ENCODE measurements around the gene BRD4.
"Not testable (repeated sequence)": the region's sequence is repeated elsewhere in the genome, so short reads cannot be mapped to it uniquely, and the experiment has no call there.

BRD4 gene

DNA sequence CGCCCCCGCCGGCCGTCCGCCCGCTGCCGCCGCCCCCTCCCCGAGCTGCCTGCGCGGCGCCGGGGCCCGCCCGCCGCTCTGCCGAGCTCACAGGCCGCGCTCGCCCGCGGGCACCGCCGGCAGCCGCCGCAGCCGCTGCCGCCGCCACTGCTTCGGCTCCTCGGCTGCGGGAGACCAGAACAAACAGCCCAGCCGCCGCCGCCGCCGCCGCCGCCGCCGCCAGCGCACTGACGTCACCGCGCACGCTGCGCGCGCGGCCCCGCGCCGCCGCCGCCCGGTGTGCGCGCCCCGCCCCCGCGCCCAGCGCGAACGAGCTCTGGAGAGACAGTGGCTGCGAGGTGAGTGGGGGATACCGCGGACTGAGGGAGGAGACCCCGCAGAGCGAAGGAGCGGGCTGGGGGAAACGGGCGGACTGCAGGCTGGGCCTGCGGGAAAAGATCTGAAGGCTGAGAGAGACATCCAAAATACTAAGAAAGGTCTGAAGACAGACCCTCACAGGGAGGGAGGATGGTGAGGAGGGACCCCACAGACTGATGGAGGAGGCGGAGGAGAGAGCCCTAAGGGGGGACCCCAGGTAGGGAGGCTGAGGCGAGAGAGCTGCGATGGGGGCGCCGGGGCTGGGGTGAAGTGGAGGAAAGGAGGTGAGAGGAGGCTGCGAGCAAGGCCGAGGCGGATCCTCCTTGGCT lies at the start of gene BRD4:
BRD4 (minus strand) TSS at position 229 of the 686 bp plus-strand sequence. CDS start 59,440 bp downstream, outside the sequence.
- DNase-seq: no peak

DNA sequence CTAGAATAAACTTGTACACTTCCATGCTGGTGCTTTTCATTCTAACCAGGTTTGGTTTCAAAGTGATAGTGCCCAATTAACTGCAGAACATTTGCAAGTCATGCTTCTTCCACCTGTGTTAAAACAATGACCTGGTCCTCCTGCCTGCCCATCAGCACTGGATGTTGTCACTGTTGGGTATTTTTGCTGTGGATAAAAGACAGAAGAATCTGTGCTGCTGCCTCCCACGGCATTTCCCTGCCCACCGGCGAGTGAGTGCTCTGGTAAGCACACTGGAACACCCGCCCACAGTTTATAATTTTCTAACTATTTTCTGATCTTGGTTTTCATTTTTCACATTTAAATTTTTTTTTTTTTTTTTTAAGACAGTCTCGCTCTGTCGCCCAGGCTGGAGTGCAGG lies 49.5 kb upstream of the BRD4 start:
- DNase-seq: no peak

DNA sequence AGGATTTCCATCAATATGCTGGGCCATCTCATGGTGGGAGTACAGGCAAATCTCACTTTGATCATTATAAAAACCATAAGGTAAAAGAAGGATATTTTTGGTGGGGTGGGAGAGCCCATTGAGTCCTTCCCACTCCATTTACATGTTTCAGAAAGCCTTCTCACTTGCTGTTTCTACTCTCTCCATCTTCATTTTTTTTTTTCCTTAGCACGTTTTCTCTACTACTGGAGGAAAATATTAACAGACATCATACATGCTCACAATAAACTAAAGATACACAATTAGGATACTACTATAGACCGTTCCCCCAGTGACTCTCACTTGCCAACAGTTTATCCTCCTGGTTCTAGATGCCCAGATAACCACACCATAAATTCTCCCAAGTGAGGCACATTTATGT lies 49.1 kb upstream of the BRD4 start:
- DNase-seq: no peak

DNA sequence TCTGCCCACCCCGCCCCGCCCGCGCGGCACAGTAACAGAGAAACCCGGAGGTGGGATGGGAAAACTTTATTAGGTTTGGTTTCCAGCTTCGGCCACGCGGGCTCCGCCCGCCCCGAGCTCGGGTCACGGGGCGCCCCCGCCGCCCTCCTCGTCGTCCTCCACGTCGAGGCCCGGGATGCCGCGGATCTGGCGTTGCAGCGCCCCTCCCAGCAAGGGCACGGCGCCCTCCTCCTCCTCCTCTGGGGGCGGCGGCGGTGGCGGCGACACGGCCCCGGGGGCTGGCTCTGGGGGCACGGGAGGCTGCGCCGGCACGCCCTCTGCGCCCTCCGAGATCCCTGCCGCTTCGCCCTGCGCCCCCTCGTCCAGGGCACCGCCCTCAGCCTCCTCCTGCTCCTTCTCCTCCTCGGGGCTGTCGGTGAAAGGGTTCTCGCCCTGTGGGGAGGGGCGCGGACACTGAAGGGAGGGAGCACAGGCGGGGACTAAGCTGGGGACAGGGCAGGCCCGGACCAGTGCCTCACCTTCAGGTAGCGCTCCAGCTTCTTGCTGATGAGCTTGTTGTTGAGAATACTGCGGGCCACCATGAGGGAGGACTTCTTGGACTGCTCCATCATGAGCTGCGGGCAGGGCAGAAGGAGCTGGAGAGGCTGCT lies 47.8 kb upstream of the BRD4 start:
- DNase-seq: no peak

DNA sequence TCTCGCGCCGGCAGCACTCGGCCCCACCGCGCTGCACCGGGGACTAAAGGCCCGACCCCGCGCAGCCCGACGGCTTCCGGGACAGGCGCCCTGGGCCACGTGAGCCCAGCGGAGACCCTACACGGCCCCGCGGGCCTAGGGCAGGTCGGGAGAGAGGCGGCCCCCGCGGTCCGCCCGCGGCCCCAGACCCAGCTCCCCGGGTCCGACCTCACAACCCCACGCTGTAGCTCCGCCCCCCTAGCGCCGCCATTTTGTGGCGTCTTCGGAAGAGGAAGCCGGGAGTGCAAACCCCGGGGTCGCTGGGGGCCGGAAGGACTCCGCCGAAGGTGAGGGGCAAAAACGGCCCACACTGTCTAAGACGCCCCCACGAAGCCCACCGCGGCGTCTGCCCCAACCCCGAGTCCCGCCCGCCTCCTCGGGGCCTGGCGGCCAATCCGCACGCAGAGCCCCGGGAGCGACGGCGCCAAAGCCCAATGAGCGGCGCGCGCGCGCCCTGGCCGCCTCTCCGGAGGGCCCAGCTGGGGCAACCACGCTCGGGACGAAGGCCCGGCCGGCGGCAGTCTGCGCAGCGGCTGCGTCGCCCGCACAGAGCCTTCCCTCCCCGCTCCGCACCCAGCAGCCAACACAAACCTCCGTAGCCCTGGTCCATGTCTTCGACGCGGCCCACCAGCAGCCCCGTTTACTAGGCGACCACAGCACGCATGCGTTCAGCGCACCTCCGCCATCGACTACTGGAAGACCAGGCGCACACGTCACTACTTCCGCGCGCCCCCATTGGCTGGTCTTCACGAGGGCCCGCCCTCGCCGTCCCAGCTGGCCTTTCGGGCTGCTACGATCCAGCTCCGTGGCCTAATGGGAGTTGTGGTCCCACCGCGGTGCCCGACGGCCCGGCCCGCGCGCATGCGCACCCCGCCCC lies 47.0 kb upstream of the BRD4 start, which contains the start of gene AKAP8:
AKAP8 (minus strand) TSS at position 705 of the 916 bp plus-strand sequence; CDS start at position 649, 56 bp downstream.
- DNase-seq: peak; percentile 84 to 95

DNA sequence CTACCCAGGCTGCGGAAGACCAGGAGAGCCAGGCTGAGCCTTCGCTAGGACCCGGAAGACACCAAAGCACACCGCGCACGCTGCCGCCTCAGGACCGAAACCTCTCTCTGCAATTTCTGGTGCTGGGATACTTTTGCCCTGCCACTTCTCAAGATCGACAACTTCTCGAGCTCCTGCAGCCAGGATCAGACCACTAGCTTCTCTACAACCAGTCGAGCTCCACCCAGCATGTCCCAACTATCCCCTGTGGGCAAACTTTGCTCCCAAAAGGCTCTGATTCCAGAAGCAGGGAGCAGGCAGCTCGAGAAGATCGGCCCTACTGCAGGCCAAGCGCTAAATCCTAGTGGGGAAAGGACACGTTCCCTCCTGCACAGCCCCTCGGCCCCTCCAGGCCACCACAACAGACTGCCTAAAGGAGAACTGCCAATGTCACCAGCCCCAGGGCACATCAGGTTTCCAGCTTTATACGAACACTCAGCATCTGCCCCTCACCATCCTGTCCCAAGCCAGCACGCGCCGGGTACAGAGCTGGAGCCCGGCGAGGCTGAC lies 46.3 kb upstream of the BRD4 start:
- no peak for DNase-seq

DNA sequence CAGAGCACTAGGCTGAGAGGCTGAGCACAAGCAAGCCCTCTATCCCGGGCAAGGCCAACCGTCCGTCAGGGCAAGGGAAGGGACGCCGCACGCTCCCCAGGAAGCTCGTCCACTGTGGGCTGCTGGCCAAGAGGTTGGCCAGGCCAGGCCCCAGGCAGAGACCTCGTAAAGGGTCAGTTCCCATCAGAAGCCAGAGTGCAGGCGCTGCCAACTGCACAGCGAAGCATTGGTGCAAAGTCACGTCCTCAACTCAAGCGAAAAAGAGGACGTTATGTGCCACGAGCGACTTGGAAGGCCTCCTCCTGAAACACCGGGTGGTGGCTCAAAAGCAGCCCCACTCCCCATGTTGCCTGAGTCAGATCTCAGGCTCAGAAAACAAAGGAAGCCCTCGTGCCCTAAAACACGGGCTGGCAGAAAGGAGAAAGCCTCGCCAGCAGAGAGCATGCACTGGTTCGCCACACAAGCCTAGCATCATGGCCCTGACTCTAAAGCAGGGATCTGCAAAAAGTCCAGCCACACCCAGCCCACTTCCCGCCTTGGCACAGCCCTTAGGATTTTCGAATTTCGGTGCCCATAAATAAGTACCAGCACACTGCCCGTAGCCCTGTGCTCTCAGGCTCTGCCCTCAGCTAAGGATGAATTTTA lies 42.6 kb upstream of the BRD4 start:
- DNase-seq: peak in 1 of 2 experiments; percentile 2

DNA sequence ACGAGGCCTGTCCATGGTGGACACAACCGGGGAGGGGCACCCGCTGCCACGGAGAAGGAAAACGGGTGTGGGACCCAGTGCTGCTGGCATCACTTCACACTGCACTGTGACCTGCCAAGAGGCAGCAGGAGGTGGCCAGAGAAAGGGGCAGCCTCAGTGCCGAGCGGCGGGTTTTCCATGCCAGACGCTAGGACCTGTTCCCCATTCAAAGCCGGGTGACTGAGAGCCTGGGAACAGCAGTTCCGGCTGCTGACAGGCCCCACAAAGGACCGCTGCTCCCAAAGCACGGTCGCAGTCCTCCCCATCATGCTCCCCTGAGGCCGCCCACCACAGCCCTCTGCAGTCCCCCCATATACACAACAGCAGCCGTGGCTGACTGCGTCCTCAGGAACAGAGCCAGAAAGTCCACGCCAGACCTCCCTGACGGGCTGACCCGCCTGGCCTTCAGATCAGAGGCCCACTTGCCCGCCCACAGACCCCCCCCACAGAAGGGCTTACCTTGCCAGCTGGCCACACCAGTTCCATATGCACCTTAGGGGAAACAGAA lies 41.8 kb upstream of the BRD4 start:
- no peak for DNase-seq

DNA sequence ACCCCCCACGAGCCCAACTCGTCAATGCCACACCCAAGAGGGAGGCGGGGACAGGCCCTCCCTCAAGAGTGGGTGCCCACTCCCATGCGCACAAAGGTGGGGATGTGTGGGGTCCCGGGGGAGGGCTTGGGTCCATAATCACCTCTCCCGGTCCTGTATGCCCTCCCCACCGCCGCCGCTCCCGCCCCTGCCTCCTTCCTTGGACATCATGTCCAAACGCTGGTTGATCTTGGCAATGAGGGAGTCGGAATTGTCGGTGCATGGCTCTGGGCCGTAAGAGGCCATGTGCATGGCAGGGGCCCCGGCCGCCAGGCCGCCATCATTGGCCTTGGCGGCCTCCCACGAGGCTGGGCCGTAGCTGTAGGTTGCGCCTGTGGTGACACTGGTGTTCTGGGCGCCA lies 41.3 kb upstream of the BRD4 start:
- DNase-seq: no peak

DNA sequence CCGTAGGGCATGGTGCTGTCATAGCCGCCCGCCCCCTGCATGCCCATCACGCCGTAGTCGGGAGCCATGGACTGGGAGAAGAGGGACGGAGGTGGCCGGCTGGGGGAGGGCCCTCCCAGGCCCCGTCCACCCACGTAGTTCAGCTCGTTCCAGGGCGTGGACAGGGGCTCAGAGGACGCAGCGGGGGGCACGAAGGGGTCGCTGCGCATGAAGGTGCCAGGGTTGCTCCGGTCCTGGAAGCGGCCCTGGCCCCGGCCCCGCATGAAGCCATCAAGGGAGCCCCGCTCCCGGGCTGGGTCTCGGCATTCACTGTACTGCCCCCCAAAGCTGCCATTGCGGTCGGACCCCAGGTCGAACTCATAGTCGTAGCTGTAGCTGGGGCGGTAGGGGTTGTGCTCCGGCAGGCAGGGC lies 40.6 kb upstream of the BRD4 start:
- no peak for DNase-seq

DNA sequence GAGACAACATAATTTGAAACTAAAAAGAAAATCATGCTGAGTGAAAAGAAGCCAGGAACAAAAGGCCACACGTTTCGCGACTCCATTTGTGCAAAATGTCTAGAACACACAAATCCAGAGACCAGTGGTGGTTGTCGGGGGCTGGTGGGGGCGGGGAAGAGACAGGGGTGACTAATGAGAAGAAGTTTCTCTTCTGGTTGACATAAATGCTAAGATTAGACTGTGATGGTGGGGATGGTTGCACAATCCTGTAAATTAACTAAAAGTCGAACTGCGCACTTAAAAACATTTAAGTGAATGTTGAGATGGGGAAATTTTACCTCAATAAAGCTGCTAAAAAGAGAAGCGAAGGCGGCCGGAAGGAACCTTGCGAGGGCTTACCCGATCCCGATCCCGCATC lies 40.1 kb upstream of the BRD4 start:
- DNase-seq: no peak

DNA sequence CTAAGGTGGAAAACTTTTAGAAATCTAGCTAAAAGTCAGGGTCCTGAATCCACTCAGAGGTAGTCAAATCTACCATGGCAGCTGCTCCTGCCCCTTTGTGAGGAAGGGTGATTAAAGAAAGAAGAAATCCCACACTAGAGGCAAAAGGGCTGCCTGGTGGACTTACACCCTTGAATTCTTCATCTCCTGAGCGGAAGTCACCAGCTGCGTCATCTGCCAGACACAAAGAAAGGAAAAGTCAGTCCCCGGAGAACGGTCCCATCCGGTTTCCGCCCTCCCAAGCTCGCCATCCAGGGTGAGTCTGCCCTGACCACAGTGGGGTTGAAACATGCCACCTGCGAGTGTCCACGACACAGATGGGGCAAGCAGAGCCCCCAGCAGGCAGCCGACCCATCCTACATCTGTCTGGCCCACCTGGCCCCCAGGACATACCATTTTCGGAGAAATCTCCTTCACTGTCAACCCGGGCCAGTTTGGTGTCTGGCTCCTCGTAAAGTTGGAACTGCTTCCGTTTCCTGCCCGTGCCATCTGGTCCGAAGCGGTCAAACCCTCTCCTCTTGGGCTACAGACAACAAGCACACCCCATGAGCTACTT lies 39.5 kb upstream of the BRD4 start:
- no peak for DNase-seq

DNA sequence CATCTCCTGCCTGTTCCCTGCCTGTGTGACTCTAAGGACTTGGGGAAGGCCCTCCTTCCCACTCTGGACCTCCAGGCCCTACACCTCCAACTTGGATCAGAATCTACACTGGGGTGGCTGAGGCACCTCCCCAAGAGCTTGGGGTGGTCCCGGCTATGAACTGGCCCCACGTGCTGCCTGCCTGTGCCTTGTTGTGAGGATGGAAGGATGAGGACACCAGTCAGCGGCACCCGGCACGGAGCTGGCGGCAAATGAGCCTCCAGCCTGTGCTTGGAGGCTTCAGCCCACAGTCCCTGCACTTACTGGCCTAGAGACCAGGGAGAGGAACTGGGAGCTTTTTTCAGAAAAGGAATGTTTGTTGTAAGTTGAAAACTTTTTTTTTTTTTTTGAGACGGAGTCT lies 38.8 kb upstream of the BRD4 start:
- no peak for DNase-seq

DNA sequence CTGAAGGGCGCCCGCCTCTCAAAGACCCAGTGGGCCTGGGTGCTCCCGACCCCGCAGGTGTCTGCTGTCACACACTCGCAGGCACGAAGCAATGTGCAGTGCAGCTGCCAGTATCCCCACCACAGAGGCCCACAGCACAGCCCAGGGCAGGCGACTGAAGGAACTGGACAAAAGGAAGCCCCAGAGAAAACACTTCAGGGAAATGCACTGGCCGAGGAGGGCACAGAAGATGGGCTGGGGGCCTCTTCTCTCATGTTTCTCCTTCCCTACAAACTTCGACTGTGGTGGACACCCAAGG lies 37.2 kb upstream of the BRD4 start:
- no peak for DNase-seq

DNA sequence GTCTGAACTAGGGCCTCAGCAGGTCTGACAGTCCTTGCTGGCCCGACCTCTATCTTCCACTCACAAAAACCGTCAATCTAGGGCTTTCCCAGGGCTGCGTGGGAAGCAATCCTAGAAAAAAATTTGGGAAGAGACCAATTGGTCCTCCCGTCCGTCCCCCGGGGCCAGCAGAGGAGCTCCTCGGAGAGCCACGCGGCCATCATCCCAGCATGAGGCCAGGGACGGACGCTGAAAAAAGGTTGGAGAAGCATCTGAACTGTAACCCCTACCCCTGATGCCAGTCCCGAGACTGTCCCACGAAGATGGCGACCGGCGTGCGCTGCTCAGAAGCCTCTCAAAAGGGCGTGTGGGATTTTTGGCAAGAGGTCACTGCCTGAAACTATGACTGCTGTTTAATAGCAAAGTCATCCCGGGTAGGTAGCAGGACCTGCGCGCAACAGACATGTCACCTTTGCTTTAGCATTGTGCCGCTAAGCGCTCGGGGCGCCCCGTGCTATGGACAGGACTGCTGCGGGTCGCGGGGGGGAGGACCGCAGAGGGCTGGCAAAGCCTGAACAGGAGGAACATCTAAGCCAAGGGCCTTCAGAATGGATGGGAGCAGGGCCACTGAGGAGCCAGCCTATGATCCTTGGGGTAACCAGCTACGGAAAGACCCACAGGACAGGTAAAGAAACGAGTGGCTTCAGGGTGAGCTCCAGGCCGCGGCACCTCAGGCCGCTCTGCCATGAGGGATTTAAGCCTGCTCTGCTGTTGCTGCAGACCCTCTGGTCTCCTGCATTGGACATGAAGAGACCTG lies 36.7 kb upstream of the BRD4 start:
- DNase-seq: no peak

DNA sequence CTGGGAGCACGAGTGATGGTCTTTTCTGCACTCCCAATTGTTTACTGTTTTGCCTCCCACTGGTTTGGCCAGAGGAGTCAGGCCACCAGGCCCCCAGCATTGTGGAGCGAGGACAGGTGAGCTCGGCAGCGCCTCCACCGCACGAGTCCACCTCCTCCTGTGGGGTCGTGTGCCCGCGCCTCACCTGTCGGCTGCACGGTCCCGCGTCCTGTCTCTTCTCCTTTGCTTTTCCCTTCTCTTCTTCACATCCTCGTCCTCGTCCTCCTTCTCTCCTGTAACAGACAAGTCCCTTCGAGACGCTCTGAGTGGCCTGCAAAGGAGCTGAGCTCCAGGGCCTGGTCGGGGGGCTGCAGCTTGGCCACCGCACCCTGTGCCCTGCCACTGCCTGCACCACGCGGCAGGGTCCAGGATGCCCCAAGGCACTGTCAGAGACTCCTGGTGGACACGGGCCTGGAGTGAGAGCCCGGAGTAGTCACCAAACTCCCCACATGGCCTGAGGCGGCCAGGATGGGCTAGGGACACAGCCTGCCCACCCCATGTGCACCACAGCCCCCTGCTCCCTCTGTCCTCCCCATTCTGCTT lies 35.8 kb upstream of the BRD4 start:
- no peak for DNase-seq

DNA sequence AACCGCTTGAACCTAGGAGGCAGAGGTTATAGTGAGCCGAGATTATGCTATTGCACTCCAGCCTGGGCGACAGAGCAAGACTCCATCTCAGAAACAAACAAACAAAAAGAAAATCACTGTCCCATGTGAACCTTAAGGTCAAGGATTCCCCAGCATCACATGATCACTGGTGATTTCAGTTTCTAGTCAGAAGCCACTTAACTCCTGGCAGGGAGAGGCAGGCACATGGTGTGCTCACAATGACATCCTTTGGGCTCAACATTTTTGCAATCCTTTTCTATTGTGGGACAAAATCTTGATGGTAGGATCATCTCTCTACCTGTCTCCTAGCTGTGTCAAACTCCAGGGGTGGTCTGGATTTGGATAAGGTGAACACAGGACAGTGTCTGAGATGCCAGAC lies 35.1 kb upstream of the BRD4 start:
- no peak for DNase-seq

DNA sequence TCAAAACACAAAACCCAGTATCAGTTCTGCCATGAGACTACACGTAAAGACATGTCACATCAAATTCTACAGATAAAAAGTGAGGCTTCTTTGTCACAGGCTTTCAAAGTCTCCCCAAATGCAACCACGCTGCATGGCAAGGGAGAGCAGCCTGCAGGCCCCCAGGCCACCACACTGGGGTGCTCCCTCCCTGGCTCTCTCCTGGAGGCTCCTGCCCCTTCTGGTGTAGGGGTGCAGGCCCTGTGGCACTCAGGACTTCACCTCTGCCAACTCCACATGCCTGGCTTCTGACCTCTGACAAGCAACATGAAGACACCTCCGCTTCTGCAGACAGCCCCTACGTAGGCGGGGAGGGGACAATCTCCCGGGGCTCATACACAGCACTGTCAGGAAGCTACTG lies 32.9 kb upstream of the BRD4 start:
- no peak for DNase-seq

DNA sequence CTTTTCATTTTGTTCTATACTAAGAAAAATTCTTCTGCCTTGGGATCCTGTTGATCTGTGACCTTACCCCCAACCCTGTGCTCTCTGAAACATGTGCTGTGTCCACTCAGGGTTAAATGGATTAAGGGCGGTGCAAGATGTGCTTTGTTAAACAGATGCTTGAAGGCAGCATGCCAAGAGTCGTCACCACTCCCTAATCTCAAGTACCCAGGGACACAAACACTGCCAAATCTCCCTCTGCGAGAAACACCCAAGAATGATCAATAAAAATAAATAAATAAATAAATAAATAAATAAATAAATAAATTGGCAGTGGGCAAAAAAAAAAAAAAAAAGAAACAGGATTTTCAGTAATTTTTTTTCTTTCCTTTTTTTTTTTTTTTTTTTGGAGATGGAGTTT lies 31.5 kb upstream of the BRD4 start:
- not testable (repeated sequence) for DNase-seq

DNA sequence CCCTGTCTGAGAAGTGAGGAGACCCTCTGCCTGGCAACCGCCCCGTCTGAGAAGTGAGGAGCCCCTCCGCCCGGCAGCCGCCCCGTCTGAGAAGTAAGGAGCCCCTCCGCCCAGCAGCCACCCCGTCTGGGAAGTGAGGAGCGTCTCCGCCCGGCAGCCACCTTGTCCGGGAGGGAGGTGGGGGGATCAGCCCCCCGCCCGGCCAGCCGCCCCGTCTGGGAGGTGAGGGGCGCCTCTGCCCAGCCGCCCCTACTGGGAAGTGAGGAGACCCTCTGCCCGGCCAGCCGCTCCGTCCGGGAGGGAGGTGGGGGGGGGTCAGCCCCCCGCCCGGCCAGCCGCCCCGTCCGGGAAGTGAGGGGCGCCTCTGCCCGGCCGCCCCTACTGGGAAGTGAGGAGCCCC lies 30.7 kb upstream of the BRD4 start:
- DNase-seq: not testable (repeated sequence)

DNA sequence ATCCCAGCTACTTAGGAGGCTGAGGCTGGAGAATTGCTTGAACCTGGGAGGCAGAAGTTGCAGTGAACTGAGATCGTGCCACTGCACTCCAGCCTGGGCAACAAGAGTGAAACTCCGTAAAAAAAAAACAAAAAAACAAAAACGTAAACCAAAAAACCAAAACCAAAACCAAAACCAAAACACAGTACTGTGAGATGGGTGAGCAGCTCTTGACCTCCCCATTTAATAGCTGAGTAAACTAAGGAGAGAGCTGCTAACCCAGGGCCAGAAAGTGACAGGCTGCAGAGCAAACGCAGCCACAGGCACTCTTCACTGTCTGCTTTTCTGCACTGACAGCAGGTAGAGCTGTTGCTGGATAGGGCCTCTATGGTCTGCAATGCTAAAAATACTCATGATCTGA lies 27.7 kb upstream of the BRD4 start:
- not testable (repeated sequence) for DNase-seq
